NCI-H748 (cell line): ENCODE data around the gene SPANXD.
"Not testable (repeated sequence)": the region's sequence is repeated elsewhere in the genome, so short reads cannot be mapped to it uniquely, and the experiment has no call there.

Source experiments
- DNase-seq: peaks from one replicate; lab custom pipeline; 2025; ENCODE audit not compliant: unreplicated experiment; lab: John Stamatoyannopoulos, UW

The SPANXD gene, protein sequence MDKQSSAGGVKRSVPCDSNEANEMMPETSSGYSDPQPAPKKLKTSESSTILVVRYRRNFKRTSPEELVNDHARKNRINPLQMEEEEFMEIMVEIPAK

GRCh38 chrX:141698639-141699038, at the start of gene SPANXD:
Gene SPANXD, minus strand, starts transcription at chrX:141698739. Its CDS starts 334 bp downstream, at chrX:141698405.
- DNase-seq, result not testable (repeated sequence)

DNA sequence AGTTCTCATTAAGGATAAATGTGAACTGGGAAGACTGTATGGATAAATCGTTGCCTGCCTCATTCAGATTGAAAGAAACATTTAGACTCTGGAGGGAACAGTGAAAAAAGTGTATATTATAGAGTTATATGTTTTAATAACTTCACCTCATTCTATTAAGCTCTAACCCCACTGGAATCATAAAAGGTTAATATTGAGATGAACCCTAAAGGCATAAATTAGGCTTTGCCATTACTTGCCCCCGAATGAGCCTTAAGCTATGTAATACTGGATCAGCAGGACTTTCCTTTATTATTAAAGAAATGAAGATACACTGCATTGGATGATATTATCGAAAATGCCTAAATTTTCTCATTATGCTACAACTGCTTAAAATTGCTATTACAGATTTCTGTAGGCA, 44.1 kb upstream of the SPANXD start:
- no peak for DNase-seq

DNA sequence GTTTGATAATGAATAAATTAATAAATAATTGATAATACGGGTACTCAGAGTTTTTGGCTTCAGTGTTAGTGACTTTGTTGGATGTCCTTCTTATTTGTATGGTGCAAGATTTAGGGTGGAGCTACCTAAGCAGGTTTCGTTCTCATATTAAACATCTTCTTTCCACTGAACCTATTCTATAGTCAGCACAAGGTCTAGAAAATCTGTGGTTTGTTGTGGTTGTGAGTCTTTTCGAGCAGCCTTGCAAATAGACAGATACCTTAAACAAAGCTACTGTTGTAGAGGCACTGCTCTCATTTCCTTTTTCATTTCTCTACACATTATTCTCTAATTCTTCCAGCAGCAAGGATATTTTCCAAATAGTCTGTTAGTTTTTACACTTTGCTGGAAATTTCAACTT, 38.1 kb upstream of the SPANXD start:
- no peak for DNase-seq

- DNase-seq, result no peak
Measured at GRCh38 chrX:141733371-141733770, 34.8 kb upstream of the SPANXD start.

- no peak for DNase-seq
Measured at GRCh38 chrX:141732031-141732430, 33.5 kb upstream of the SPANXD start.

- no peak for DNase-seq
Measured at GRCh38 chrX:141724186-141724585, 25.6 kb upstream of the SPANXD start.

GRCh38 chrX:141714680-141715079, 16.1 kb upstream of the SPANXD start:
- DNase-seq, result peak; percentile 19

GRCh38 chrX:141701072-141701471, 2.5 kb upstream of the SPANXD start:
- no peak for DNase-seq

DNA sequence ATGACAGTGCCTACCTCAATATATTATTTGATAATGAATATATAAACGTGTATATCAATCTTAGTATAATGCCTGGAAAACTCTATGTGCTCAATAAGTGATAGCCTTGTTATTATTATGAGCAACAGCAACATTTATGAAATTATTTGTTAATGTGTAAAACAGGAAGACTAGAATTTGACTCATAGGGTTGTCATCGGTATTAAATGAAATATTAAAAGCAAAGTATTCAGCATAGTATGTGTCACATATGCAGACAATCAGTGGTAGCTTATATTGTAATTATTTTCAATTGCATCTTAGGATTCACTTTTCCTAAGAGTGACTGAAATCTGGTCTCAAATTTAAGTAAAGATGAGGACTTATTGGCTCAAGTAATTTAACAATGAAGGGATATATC, 24.6 kb downstream of the SPANXD start:
- DNase-seq, result no peak

DNA sequence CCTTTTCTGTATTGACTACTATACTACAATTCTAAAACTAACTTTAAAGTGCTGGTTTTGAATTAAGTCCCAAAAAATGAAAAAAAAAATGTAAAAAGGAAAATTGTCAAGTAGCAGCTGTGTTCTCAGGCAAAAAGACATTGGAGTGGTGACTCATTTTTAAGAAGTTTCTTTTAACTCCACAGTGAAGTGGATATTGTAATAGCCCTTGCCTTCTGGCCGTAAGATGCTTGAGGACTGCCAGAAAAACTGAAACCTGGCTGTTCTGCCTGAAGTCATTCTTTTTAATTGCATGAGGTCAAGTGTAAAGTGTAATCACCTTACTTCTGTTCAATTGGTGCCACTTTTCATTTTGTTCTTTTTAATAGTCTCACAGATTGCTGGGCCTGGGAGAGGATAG, 28.9 kb downstream of the SPANXD start:
- DNase-seq, result no peak

GRCh38 chrX:141668371-141668770, 30.2 kb downstream of the SPANXD start:
- no peak for DNase-seq

- no peak for DNase-seq
Measured at GRCh38 chrX:141662781-141663180, 35.8 kb downstream of the SPANXD start.

GRCh38 chrX:141652286-141652685, 46.3 kb downstream of the SPANXD start:
- DNase-seq, result no peak
